NCI-H345 treated with DMSO at 0.1 percent for 48 hours (cell line): ENCODE measurements around the gene PFDN1.
"Not testable (repeated sequence)": the region's sequence is repeated elsewhere in the genome, so short reads cannot be mapped to it uniquely, and the experiment has no call there.

Experiments
- DNase-seq: peaks from one replicate; lab custom pipeline; 2025; ENCODE audit not compliant: unreplicated experiment; lab: John Stamatoyannopoulos, UW

The PFDN1 gene

DNA sequence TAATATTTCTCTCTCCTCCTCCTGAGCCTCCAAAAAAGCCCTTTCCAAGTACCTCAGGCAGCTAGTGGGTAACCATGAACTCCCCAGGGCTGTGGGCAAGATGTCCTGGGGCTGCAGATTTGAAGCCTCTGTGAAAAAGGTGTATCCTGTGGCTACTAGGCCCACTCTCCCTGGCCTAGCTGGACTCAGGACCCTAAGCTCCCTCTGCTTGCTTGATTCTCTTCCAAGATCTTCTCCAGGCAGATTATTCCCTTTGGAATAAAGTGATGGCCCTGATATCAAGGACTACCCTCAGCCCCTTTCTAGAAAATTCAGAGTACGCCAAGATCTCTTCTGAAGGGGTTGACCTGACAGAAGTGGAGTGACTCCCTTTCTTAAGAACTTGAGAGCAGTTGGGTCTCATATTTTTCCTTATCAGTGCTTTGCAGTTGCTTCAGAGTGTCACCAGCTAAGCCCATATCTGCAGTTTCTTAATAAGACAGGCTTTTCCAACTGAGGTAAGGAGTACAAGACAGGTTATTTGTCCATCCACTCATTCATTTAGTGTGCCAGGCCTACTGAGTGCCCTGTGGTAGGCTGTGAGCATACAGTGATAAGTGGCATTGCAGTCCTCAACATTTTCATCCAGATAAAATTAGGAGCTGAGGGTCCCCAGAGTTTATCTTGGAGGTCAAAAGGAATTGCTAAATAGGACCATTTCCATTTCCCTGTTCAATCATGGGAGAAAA is 85.4 kb downstream of the PFDN1 start:
- DNase-seq = no peak

DNA sequence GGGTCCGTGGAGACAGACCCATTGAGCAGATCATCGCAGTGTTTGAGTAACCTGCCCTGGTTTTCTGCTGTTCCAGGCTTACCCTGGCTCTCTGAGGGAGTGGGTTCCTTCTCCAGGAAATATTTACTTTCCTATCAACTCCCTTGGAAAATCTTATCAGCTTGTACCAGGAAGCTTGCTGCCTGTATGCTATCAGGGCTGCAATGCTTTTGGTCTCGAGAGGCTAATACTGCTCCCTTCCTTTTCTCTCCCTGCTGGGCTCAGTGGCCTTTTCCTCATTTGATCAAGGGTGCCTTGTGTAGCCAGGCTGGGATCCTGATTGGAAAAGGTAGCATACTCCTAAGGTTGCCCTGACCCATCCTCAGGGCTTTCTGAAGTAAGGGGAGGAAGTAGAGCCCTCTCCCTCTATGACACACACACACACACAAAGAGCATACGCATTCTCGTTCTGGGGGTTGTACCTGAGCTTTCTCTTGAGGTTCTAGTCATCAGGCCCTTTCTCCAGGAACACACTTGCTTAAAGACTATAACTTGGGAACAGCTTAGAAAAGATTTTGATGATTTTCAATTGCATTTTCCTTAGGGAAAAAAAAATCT is 86.3 kb downstream of the PFDN1 start:
- no peak for DNase-seq

DNA sequence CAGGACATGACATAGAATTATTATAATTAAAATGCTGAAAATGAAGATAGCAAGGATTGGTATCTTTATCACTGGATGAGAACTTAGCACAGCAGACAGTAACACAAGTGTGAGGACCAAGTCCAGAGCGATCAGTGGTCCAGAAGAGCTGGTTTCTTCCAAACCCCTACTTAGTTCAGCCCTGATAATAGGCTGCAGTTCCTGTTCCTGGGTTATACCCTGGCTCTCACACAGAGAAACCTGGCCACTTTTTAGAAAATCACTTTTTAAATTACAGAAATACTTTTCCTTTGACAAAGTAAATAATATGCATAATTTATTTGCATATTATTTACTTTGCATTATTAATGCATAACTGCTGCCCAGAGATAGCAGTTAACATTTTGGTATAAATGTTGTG is 87.6 kb downstream of the PFDN1 start:
- no peak for DNase-seq

DNA sequence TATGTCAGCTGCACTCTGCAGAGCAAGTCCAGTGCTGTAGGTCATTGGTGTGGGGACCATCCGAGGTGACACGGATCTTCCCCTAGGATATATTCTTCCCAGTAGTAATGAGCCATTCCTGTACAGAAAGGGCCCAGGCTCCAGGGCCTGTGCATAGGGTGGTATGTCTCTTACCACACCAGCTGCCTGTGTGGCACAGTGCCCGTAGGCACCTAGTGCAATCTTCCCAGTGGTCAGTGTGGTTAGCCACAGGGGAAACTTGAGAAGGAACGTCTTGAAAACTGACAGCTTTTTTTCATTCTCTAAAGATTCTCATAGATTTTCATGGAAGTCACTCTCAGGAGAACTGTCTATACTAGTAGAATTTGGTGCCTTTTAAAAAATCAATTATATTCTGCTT is 88.1 kb downstream of the PFDN1 start:
- DNase-seq = no peak

DNA sequence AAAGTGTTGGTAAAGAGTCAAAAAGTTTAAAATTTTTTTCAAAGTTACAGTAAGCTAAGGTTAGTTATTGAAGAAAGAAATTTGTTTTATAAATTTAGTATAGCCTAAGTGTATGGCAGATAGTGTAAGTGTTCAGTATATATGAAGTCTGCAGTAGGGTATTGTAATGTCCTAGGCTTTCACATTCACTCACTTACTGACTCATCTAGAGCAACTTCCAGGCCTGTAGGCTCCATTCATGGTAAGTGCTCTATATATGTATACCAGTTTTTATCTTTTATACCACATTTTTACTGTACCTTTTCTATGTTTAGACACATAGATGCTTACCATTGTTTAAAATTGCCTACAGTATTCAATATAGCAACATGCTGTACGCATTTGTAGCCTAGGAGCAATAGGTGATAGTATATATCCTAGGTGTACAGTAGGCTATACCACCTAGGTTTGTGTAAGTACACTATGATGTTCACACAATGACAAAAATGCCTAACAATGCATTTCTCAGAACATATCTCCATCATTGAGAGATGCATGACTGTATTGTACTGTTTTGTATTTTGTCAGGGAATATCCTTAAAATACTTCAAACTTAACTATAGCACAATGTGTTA is 89.4 kb downstream of the PFDN1 start:
- DNase-seq = no peak

DNA sequence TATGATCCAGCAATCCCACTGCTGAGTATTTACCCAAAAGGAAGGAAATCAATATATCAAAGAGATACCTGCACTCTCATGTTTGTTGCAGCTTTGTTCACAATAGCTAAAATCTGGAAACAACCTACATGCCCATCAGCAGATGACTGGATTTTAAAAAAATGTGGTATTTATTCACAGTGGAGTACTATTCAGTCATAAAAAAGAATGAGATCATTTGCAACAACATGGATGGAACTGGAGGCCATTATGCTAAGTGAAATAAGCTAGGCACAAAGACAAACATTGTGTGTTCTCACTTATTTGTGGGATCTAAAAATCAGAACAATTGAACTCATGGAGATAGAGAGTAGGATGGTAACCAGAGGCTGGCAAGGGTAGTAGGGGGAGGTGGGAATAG is 94.8 kb downstream of the PFDN1 start:
- no peak for DNase-seq

DNA sequence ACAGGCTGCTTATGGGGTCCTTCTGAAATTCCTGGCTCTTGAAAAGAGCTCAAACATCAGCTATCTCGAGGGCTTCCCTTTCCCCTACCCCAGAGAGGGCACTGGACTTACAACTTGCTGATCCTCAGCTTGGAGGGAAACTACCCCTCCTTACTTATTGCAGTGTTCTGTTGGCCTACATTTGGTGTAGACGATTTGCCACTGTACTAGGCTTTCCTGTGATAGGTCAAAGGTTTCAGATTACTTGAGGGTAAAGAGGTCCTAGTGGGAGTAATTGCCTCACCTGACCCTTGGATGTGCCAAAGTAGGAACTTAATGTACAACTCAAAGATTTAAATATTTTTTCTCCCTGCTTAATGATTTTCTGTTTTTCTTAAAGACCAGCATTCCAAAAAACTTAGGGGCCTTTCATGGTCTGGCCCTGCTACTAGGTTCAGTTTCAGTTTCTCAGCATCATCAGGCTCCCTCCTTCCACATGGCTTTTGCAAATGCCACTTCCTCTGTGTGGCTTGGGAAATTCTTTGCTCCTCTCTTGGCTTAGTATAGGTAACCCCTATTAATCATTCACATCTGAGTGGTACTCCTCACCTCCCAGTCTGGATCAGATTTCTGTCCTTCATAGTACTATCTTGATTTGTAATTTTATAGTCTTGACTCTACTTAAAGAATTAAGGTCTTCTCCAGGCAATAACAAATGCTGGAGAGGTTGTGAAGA is 95.5 kb downstream of the PFDN1 start:
- no peak for DNase-seq

DNA sequence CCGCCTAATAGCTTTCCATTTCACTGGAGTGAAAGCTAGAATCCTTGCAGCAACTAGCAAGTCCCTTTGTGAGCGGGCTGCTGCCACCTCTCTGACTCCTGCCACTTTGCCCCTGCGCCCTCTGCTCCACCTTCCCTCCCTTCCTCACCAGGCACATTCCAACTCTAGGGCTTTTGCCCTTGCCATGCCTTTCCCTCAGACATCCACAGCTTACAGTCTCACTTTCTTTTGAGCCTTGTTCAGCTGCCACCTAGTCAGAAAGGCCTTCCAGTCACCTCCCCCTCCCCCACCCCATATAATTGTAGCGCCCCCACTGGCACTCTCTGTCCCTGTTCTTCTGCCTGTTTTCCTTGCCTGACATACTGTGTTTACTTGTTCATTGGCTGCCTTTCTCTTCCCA is 96.9 kb downstream of the PFDN1 start:
- no peak for DNase-seq

DNA sequence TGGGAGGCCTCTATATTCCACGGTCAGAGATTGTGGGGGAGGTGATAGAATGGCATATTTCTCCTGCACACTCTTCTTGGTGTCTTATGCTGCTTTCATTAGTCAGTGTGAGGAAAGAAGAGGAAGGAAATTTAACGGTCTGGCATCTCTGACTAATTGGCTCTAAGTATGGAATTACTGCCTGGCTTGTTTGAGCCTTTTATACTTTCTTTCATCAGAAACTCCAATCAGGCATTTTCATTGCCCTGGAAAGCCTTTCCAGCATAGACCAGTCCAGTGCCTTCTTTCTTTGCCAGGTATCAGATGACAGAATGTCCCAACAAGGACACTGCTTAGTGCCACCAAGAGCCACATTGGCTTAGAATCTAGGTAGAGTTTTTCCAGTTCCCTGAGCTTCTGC is 97.7 kb downstream of the PFDN1 start:
- DNase-seq = no peak

DNA sequence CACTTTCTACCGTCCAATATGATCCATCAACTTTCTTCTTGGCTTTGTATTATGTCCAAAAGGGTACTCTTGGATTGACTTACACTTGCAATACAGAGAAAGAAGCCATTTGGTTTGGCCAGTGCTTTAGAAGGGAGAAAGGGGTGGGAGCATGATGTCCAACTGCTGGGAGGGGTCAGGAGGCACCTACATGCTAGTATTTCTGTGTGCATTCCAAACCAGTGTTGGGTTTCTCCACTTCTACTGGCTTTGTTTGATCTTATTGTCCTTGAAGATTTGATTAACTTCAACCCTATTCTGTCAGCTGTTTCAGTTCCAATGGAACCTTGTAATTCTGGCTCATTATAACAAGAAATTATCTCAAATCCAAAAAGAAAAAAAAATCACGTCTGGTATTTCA is 100.3 kb downstream of the PFDN1 start:
- DNase-seq = no peak

DNA sequence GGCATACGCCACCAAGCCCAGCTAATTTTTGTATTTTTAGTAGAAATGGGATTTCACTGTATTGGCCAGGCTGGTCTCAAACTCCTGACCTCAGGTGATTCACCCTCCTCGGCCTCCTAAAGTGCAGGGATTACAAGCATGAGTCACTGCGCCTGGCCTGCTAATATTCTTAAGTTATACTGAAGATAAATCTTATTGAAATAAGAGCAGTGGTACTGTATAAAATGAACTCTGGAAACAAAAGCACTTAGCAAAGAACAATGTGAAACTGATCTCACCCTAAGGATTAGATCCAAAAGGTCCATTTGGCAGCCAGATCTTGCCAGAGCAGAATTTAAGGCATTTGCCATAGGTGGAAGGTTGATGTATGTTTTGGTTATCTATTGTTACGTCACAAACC is 100.8 kb downstream of the PFDN1 start:
- DNase-seq = no peak

DNA sequence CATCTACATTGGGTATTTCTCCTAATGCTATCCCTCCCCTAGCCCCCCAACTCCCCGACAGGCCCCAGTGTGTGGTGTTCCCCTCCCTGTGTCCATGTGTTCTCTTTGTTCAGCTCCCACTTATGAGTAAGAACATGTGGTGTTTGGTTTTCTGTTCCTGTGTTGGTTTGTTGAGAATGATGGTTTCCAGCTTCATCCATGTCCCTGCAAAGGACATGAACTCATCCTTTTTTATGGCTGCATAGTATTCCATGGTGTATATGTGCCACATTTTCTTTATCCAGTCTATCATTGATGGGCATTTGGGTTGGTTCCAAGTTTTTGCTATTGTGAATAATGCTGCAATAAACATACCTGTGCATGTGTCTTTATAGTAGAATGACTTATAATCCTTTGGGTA is 104.0 kb downstream of the PFDN1 start:
- DNase-seq = not testable (repeated sequence)

DNA sequence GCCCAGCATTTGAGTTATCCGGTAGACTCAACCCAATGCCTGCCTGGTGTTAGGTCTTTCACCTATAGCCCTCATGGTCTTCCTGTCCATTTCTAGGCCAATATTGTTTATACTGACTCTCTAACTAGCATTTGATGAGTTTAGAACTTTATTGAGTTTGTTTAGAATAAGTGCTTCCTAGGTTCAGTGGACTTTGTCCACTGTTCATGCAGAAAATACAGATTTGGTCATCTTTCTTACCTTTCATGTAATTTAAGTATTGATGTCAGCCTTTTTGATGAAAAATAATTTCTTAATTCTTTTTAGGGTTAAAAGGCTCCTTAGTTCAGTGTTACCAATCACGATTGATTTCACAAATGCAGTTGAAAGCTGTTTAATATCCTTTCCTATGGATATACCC is 105.9 kb downstream of the PFDN1 start:
- no peak for DNase-seq

DNA sequence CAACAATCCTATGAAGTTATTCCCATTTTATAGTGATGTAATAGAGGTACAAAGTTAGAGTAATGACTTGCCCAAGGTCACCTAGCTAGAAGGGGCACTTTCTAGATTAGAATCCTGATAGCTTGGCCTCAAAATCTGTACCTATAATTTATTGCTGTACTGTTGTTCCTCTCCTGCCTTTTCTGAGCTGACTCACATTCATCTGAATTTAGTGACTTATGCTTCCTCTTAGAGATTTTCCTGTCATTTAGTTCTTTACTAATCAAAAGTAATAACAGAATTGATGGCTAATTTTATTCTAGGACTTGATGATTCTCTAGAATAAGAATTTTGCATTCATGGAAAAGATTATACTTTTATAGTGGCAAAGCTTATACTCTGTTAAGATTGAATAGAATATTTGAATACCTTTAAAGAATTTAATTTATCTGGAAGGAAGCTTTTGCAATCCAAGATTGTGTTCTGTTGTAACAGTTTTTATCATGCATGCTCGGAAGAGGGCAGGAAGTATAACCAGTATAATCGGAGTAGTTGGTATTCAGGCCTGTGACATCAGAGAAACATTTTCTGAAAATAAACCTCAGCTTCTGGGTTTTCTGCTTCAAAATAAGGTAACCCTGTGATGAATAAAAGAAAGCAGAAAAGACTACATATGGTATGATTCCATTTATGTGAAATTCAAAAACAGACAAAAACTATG is 106.6 kb downstream of the PFDN1 start:
- DNase-seq = no peak
